GM18498 (cell line): ENCODE measurements around the gene NECTIN1.

Experiments used
- ATAC-seq: cut with Tn5 transposase; IDR thresholded peaks from one replicate; pipeline ENCODE4 v1.9.1; 2021; ENCODE audit warnings: mild to moderate bottlenecking, moderate library complexity; ENCODE audit not compliant: unreplicated experiment

NECTIN1 gene

DNA sequence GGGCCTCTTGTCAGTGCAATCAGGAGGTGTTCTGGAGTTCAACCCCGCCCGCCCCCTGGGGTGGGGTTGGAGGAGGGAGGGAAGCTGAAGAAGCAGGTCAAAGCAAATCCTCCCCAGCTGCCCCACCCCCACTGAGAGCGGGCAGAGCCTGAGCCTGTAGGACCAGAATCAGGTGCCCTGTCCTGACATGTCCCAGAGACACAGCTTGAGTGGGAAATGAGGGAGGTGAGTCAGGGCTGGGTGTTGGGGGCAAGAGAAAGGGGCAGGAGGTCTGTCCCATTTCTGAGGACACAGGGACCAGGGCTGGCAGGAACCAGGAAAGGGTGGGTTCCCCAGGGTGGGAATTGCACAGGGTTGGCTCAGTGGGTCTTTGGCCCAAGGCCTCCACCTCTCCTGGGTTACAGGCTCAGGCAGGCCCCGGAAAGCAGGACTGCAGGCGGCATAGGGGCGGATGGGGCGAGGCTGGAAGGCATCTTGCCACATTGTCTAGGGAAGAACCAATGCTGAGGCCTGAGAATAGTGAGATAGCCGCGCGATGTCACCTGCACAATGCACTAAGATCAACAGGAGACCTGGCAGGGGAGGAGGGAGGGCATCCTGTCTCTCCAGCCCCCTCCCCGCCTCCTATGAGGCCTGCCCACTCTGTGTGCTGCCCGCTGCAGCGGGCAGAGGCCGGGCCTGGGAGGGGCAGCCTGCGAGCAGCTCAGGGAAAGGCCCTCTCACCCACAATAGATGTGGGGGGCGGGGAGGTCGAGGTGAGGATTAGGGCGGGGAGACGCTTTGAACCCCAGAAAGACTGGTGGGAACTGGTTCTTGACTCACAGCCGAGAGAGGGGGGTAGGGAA, 32.4 kb downstream of the NECTIN1 start:
- no peak for ATAC-seq

DNA sequence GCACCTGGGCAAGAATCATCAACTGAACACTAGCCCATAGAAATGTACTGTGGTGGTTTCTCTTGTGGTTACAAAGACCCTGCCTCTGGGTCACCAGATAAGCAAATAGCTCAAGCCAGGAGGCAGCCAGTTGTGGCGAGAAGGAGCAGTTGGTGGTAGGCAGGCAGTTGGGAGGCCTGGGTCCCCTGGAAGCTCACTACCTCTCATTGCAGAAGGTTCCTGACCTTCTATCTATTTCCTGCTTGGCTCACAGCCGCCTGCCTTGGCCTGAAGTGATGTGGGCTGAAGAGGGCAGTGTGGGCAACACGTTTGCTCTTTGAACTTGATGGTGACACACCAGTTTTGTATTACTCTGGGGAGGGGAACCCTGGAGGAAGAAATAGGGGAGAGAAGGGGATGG, 34.7 kb downstream of the NECTIN1 start:
- no peak for ATAC-seq

DNA sequence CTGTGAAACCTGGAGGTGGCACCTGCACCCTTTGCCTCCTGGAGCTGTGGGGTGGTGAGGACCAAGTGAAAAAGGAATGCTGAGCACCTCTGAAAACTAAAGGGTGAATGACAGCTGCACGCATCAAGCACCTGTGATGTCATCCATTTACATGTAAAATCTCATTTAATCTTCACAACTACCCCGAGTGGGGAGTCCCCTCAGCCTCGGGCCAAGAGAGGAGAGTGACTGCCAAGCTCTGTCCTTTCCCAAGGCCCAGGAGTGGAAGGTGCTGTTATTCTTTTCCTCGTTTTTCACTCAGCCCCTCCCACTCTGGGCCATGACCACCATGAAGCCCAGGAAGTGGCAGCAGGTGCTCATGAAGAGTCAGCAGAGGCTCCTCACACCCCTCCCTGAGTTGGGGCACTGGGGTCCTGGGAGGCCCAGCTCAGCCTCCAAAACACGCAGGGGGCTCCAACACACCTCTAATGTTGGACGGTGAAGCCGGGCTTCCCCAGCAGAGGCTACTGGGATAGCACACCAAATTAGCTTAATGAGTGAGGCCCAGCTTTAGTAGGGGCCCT, 35.7 kb downstream of the NECTIN1 start:
- ATAC-seq: no peak

DNA sequence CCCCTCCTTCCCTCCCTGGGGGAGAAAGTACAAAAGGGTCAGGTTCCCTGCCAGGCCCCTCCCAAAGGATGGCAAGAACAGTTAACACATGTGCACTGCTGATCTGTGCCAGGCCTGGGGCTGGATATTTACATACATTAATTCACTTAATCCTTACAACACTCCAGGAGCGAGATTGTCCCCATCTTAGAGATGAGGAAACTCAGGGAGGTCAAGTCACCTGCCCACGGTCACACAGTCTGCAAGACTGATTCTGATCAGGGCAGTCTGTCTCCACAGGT, 36.5 kb downstream of the NECTIN1 start:
- ATAC-seq: no peak

DNA sequence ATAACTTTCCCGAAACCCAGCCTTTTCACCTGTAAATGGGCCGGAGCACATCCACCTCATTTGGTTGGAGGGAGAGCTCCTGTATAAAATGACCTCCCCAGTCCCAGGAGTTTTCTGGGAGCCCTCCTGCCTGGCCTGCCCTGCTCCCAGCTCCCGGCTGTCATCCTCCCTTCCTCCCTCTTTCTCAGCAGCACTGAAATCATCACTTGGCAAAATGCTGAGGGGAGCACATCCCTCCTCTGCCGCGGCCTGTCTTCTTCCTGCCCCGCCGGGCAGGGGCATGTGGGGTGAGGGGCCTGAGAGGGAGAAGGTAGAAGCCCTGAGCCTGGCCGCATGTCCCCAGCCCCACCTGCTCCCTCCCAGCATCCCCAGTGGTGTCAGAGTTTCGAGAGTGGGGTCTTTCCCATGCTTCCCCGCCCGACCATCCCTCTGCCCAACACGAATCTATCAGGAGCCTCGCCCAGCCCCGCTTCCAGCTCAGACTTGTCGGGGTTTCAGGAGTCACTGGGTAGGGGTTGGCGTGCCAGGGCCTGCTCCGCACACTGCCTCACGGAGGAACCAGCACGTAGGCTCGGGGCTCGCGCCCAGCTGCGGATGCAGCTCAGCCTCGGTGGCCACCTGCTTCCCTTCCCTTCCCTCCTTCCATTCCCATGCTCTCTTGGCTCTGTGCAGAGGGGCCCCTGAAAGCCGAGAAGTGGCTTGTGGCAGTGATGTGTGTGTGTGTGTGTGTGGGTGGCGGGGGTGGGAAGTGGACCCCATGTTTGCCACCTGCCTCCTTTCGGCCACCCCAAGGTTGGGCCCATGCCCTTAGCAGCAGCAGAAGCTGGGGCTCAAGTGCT, 37.1 kb downstream of the NECTIN1 start:
- no peak for ATAC-seq

DNA sequence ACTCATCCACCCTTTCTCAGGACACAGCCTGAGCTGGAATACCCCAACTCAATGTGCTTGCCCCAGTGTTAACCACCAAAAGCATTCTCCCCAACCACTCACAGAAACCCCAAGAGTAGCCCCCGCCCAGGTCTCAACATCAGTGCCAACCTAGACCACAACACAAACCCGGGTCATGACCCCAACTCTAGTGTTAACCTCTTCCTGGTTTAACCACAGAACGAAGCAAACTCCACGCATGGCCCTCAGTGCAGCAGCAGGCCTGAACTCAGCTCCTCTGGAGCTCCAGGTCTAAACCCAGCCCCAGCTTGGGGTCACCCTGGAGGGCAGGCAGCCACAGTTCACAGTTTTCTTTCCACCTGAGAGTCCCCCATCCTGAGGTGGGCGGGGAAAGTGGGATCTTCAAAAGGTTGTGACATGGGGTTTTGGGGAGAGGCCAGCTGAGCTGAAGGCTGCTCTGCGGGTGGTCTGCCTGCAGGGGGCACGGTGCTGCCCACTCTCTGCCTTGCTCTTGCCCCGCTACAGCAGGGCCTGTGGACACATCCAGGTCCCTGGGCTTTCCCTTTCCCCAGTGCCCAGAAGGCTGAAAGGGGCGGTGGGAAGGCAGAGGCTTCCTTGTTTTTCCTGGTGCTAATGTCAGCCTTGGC, 37.9 kb downstream of the NECTIN1 start:
- ATAC-seq: no peak

DNA sequence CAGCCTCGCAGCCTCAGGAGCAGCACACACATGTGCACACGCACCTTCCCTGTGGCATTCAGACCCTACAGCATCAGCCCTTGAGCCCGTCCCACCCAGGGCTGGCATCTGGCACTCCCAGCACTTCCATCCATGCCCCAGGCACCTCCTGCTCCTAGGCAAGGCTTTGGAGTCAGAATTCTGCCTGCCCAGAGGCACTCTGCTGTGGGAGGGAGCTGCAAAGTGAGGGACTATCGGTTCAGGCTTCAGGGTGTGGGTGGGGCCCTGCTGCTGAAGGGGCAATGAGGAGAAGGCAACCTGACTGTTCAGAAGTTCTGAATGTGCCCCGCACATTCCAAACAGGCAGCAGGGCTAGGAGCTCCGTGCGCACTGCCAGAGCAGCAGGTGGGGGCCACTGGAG, 39.7 kb downstream of the NECTIN1 start:
- no peak for ATAC-seq

DNA sequence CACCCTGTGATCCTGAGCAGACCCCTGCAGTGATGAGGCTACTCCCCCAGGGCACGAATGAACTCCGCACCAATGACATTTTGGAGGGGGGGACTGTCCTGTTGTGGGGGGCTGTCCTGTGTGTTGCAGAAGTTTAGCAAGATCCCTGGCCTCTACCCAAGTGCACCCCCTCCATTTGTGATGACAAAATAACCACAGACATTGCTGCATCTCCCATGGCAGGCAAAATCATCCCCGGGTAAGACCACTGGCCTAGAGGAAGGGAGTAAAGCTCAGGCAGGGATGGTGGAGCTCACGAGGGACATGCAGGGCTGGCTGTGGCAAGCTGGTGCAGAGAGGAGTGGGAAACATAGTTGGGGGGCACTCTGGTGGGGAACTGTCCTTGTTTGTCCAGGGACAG, 40.6 kb downstream of the NECTIN1 start:
- ATAC-seq: no peak

DNA sequence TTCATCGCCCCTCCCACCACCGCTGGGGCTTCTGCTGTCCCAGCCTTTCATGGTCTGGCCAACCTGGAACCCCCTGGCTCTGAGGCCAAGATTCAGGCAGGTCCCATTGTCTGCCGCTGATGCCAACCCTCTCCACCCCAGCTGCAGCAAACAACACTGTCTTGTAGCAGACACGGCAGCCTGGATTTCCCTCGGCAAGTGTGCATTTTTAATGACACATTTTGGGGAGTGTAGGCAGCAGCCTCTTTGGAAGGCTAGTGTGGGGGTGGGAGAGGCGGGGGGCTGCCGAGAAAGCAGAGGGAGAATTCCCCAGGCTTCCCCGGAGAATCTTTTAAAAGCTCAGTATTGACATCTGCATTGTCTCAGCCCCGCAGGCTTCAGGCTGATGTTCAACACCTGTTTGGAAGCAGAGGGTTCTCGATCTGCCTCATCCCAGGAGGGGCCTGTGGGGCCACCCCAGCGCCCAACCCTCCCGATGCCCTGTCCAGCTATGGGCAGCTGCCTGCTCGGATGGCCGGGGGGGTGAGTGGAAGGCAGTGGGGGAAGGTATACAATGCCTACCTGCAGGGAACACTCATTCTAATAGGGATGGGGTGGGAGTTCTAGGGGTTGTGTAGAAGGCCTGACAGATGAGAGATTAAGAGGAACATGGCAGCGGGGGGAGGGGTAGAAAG, 41.5 kb downstream of the NECTIN1 start:
- no peak for ATAC-seq

DNA sequence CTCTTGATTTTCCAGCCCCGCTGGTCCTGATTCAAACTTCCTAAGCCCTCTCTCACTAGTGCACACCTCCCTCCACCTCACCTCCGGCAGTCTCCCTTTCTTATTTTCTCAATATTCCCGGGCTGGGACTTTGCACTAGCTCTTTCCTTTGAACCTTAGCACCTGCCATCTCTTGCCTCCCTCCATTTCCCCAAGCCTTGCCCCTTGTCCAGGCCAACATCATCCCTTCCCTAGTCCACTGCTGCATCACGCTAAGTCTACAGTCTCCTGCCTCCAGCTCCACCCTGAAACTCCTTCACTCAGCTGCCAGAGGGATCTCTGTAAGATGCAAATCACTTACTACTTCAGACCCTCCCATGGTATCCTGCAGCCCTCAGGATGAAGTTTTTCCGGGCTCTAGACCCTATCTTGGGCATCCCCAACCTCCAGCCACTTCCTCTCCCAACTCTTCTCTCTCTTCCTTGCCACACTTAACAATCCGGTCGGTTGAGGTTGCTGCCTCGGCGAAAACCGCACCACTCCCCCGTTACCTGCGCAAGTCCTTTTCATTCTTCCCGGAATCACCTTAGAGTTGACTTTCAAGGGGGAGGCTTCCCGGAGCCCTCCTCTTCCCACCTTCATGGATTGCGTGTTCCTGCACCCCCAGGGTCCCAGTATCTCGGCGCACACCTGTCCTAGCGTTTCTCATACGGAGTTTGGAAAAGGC, 42.7 kb downstream of the NECTIN1 start:
- no peak for ATAC-seq

DNA sequence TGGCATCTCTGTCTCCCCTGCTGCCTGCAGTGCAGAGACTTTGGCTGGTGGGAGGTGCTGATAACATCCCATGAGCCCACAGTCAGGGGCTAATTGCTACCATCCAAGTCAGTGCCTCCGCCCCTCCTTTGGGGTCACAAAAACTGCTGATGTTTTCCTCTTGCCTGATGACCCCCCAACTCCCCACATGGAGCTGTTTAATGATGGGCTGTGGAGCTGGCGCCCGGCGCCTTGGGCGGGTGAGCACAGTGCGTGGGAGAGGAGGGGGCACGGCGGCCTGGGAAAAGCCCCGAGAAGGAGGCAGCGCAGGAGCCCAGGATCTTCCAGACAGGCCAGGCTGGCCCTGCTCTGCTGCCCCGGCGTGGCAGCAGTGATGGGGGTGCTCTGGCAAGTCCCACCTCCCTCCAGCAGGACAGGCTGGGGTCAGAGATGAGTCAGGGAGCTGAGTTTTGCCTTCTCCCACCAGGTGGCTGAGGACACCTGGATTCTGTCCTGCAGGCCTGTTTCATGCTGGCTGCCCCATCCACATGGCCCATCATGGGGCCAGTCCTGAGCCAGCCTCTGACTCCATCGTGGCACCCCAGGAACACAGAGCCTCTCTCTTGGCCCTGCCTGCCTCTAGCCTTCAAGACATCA, 43.8 kb downstream of the NECTIN1 start:
- ATAC-seq: no peak

DNA sequence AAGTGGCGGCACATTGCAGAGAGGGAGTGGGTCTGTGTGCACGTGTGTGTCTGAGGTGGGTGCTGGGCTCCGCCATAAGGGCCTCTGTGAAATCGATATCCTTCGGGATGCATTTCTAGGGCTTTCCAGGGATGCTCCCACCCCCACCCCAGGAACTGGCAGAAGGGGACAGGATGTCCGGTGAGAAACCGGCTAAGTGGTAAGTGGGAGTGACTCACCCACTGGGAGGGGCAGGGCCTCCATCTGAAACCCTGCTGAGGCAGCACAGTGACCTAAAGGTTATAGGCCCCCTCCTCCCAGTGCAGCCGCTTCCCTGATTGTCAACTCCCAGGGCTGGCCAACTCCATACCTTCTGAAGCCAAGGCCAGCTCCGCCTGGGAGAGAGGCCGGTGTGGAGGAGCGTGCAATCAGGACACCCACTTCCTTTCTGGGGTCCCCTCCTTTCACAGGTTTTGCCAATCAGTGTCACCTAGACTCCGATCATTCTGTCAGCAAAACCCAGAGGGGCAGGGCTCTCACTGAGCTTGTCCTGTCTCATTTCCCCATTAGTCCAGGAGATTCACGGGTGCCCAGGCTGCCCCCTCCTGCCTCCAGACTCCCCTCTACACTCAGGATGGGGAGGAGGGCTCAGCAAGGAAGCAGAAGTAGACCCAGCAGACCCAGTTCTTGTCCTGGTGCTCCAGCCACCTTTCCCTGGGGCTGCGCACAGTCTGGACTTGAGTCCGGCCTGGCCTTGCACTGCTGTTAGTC, 44.5 kb downstream of the NECTIN1 start:
- no peak for ATAC-seq

DNA sequence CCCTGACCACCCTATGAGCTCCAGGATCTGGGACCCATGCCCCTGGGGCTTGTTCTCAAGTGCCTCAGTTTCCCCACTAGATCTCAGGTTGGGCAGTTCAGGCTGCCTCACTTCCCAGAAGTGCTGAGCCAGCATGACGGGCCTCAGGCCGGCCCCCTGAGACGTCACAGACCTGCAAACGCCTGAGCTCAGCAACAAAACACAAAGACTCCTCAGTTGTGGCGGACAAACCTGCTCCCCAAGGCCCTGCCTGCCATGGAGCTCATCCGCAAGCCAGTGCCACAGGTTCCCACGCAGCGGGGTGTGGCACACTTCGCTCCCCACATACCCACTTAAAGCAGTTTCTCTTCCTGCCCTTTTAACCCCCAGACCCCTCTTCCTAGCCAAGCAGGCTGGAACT, 45.2 kb downstream of the NECTIN1 start:
- ATAC-seq: no peak

DNA sequence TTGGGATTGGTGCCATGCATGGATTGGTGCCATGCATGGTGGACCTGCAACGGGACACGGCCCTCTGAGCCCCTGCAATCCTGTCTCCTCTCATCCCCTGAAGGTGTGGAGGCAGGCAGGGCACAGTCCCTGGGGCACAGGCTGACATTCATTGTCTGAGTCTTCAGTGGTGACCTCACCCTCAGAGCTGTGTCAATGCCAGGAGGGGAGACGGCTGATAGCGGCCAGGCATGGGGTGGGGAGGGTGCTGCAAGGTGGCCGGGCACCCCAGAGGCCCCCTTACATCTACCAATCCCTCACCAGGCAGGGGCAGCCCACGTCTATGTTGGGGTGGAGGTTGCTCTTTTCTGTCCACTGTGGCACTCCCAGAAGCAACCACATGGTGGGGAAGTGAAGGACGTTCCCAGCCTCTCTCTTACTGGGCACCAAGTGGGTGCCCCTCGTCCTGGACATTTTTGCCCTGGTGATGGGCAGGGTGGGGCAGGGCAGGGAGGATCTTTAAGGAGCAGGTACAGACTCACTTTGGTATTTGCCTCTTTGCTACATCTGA, 47.6 kb downstream of the NECTIN1 start:
- no peak for ATAC-seq

DNA sequence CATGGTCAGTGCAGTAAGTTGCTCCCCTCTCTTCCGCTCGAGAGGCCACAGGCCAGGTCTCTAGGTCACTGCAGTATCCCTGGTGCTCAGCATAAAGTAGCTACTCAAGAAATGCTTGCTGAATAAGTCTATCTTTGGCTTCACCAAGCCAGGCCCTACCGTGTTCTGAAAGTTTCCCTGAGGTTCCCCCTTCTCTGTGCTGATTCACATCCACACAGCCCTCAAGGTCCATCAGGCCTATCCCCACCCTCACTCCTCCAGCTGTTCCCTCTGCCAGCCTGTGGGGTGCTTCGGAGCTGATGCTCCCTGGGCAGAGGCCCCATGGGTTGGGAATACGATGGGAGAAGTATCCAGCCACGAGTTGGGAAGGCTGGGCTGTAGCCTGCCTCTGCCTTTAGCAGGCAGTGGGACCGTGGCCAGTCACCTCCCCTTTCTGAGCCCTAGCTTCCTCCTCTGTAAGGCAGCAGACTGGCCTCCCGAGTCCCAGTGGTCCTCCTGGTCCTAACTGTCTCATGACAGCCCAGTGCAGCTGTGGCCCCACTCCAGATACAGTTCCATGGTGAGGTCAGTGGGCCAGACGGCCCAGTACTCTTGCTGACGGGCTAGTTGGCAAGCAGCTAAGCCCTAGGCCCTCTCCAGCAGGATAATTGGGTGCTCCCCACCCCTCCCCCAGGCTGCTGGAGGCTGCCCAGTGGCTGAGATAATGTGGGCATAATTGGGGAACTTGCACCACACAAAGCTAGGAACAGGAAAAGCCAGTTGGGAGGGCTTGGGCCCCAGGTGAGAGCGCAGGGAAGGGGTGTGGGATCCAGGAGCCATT, 48.2 kb downstream of the NECTIN1 start:
- ATAC-seq: no peak

DNA sequence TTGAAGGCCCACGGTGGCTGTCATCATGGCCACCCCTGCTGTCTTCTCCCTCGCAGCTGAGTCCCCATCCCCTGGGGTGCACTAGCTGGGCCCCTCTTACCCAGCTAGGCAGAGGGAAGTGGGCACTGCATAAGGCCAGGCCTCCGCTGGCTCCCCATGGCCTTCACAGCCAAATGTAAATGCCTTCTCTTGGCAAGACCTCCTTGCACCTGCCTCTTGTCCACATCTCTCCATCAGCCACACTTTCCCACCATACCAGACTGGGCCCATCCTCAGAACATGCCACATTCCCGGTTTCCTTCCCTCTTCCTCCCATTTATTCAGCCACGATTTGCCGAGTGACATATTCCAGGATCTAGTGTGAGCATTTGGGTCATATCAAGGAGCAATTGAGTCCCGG, 49.7 kb downstream of the NECTIN1 start:
- ATAC-seq: no peak

DNA sequence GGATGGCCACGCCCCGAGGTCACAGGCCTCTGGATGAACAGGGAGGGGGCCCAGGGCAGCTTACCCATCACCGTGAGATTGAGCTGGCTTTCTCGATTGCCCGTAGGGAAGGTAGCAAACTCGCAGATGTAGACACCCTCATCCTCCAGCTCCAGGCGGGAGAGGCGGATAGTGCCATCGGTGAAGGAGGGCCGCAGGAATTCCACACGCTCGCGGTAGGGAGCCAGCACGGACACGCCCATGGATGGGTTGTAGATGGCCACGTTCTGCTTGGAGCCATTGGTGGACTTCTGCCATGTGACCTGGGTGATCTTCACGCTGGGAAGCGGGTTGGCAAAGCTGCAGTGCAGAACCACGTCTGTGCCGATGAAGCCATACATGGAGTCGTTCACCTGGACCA, 50.6 kb downstream of the NECTIN1 start:
- ATAC-seq: no peak

DNA sequence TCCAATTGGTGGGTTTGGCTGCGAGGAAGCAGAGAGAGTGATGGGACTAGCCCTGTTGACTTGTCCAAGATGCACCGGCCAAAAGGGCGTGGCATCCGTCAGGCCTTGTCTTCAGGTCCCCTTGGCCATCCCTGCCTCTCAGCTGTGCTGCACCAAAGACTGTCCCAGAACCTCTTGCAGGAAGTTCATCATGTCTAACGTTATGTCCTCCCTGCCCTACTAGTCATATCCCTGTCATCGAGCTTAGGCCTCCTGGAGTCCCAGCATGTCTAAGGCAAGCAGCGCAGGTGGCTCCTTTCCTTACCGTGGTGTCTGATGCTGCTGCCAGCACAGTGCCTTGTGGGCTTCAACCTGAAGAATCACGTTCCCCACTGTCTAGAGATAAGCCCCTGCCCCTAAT, 51.2 kb downstream of the NECTIN1 start:
- no peak for ATAC-seq
